T-cell (primary cell): ENCODE results near the gene SLFN12L. TPM values are rescaled to one million over a fixed set of nuclear protein-coding genes. Genes with fewer than 3 reads are reported as not detected.
A peak's percentile ranks its signal among the peaks of the same experiment; 100 is the strongest.

ENCODE experiments used
- ATAC-seq, 4 experiments: fragments of 200-7000 bp in 3 of 4; fragments of 150-1000 bp in 1 of 4; cut with Tn5 transposase; replicated peaks in 1 of 4; 1 replicate in 3 of 4; 2 replicates in 1 of 4; pipeline ENCODE4 v1.10.0; 2021; ENCODE audit warnings: moderate library complexity in 3 of 4, mild to moderate bottlenecking in 2 of 4, moderate number of reproducible peaks in 1 of 4
- CTCF ChIA-PET, 2 donors: fragments of 300-600 bp; sonication (Branson Sonifier 250); formaldehyde crosslinking; loops; one replicate each; lab custom pipeline; 2022; ENCODE audit warnings: antibody characterized with exemption in 2 of 2; lab: Charles Lee
- POLR2A ChIA-PET, 2 donors: fragments of 300-600 bp; sonication (Branson Sonifier 250); formaldehyde crosslinking; loops; one replicate each; lab custom pipeline; 2022; ENCODE audit warnings: antibody characterized with exemption in 2 of 2; lab: Charles Lee
- DNase-seq, 35 experiments: peaks; one replicate each; pipeline versions ENCODE4 v3.0.0 to v3.0.0-alpha.2; 2013 to 2023
- H3K27ac ChIP-seq: one replicate; pipeline ENCODE4 v1.5.1; 2013; ENCODE audit warnings: low read length
- H3K27me3 ChIP-seq, 2 experiments: replicated peaks in 1 of 2; 1 replicate in 1 of 2; 2 replicates in 1 of 2; pipeline versions ENCODE4 v1.6.1 to v1.7.0; 2013; ENCODE audit warnings: low read length in 1 of 2, mixed read lengths in 1 of 2; ENCODE audit not compliant: control insufficient read depth in 2 of 2, insufficient read depth in 2 of 2; ENCODE audit errors: extremely low read depth in 1 of 2
- H3K36me3 ChIP-seq, 2 donors: 1 replicate in 1 of 2; 2 replicates in 1 of 2; pipeline versions ENCODE4 v1.6.1 to v1.7.0; 2013; ENCODE audit warnings: low read length in 1 of 2; ENCODE audit not compliant: control insufficient read depth in 2 of 2, insufficient read depth in 1 of 2; ENCODE audit errors: extremely low read depth in 1 of 2
- H3K4me1 ChIP-seq, 2 experiments: 1 replicate in 1 of 2; 2 replicates in 1 of 2; pipeline versions ENCODE4 v1.6.1 to v1.7.0; 2013; ENCODE audit warnings: low read length in 2 of 2, mixed read lengths in 1 of 2; ENCODE audit not compliant: insufficient read depth in 2 of 2, control insufficient read depth in 1 of 2; ENCODE audit errors: extremely low read depth in 1 of 2
- H3K4me3 ChIP-seq, 2 donors: 1 replicate in 1 of 2; 2 replicates in 1 of 2; pipeline versions ENCODE4 v1.5.1 to v1.7.0; 2013; ENCODE audit warnings: mild to moderate bottlenecking in 2 of 2, low read length in 1 of 2, moderate library complexity in 1 of 2; ENCODE audit not compliant: control insufficient read depth in 1 of 2; ENCODE audit errors: extremely low read depth in 1 of 2
- H3K9me3 ChIP-seq: 2 replicates; pipeline ENCODE4 v1.7.0; 2013
- H3K27ac Mint-ChIP-seq, 2 donors: one replicate each; pipeline ENCODE4 v1.8.0; 2020 to 2021; ENCODE audit warnings: mild to moderate bottlenecking in 2 of 2, mixed read lengths in 2 of 2
- H3K27me3 Mint-ChIP-seq, 2 donors: one replicate each; pipeline ENCODE4 v1.8.0; 2021 to 2022; ENCODE audit warnings: mixed read lengths in 2 of 2
- H3K36me3 Mint-ChIP-seq: one replicate; pipeline ENCODE4 v1.8.0; 2021; ENCODE audit warnings: mixed read lengths
- H3K4me1 Mint-ChIP-seq, 3 donors: one replicate each; pipeline ENCODE4 v1.8.0; 2020 to 2022; ENCODE audit warnings: mixed read lengths in 3 of 3, mild to moderate bottlenecking in 1 of 3
- H3K4me3 Mint-ChIP-seq, 3 donors: one replicate each; pipeline ENCODE4 v1.8.0; 2020 to 2022; ENCODE audit warnings: mild to moderate bottlenecking in 3 of 3, mixed read lengths in 3 of 3, moderate library complexity in 3 of 3
- H3K9me3 Mint-ChIP-seq, 3 donors: one replicate each; pipeline ENCODE4 v1.8.0; 2020 to 2022; ENCODE audit warnings: mixed read lengths in 3 of 3
- WGBS: methylation state at CpG from one replicate; pipeline ENCODE4 v1.1.5; 2013; ENCODE audit warnings: missing lambda C conversion rate; ENCODE audit not compliant: insufficient coverage; 5-methylcytosine and 5-hydroxymethylcytosine counted together
- total RNA-seq, 35 experiments: library from RNA in 6 of 35; stranded (reverse) in 6 of 35; fragments of 120-200 nt in 1 of 35; gene quantifications; one replicate each; pipeline versions ENCODE4 v1.2.1 to v1.2.4 and lab custom pipeline; 2013 to 2026

Gene SLFN12L
- 100 to 1,000 TPM in 1 of 5 donors, 10 to 100 TPM in 4; 79.7 to 113 (median 90.7) TPM for total RNA-seq
- total RNA-seq (2013), result 127 TPM
- 24.0 to 247 (median 136) reads per million in 29 experiments for total RNA-seq (lab: John Stamatoyannopoulos, UW)

GRCh38 chr17:35537601-35538141 is at the start of gene SLFN12L:
Gene SLFN12L, minus strand, starts transcription at chr17:35537678. Its CDS starts 15,314 bp downstream, at chr17:35522364.
- peaks cover 46 to 49% of the 10 kb centered on the region in 2 experiments for H3K4me1 ChIP-seq
- ATAC-seq (peak; percentile 37 to 61 (median 58)), DNase-seq (peak in 2 of 35 experiments; percentile 23 to 57)

GRCh38 chr17:35586569-35587073 is 49.1 kb upstream of the SLFN12L start:
- 0% methylated on average over 2 of the region's 7 CpGs for WGBS
- peak in 2 of 35 experiments; percentile 2 to 5 for DNase-seq
- no peaks in the 10 kb centered on the region for H3K27me3 Mint-ChIP-seq
- peak; percentile 2 to 10 (median 6) for ATAC-seq
- peak overlapping the region; percentile 96 to 99 for H3K27ac Mint-ChIP-seq
- Histone ChIP-seq H3K36me3 (no peaks in the 10 kb centered on the region), H3K27ac (peak overlapping the region; percentile 94), H3K4me1 (peaks cover 11 to 20% of the 10 kb centered on the region in 2 experiments), H3K27me3 (peaks cover 0 to 4% of the 10 kb centered on the region in 2 experiments), H3K9me3 (no peaks in the 10 kb centered on the region), H3K4me3 (peak overlapping the region; percentile 65 to 74)
- peaks cover 38 to 43% (median 38%) of the 10 kb centered on the region in 3 donors for H3K4me1 Mint-ChIP-seq
- CTCF ChIA-PET, result interaction anchor here (0.8 to 1.1 kb wide), 2 partner anchors 8 to 36 kb away, joined by 4 to 6 read pairs; partner anchors contain the start of gene PEX12 (in 1 of the 2)
- no peaks in the 10 kb centered on the region for H3K9me3 Mint-ChIP-seq
- H3K4me3 Mint-ChIP-seq, result peak overlapping the region; percentile 93 to 98 (median 96)
- POLR2A ChIA-PET, result interaction anchor here (0.6 to 1.5 kb wide), 9 partner anchors 8 to 416 kb away, joined by 3 to 15 read pairs (median 3); partner anchors contain the start of gene PEX12 (in 2 of the 2)
- no peaks in the 10 kb centered on the region for H3K36me3 Mint-ChIP-seq

More at GRCh38 chr17:35537601-35538141, at the start of gene SLFN12L:
- Histone ChIP-seq H3K9me3 (no peaks in the 10 kb centered on the region), H3K36me3 (no peaks in the 10 kb centered on the region), H3K27ac (peak within 1 kb of the TSS; percentile 82), H3K4me3 (peak within 1 kb of the TSS; percentile 62 to 71), H3K27me3 (no peaks in the 10 kb centered on the region)
- Mint-ChIP-seq H3K27me3 (no peaks in the 10 kb centered on the region), H3K27ac (peak within 1 kb of the TSS; percentile 89 to 99), H3K4me1 (peaks cover 53 to 66% (median 57%) of the 10 kb centered on the region in 3 donors), H3K4me3 (peak within 1 kb of the TSS; percentile 75 to 89 (median 75)), H3K36me3 (peaks cover 16% of the 10 kb centered on the region), H3K9me3 (no peaks in the 10 kb centered on the region)
- CTCF ChIA-PET, result interaction anchor here (0.8 to 8.7 kb wide), 11 partner anchors 7 to 367 kb away, joined by 3 to 136 read pairs (median 5); partner anchors contain the start of gene PEX12 (in 1 of the 2)
- POLR2A ChIA-PET, result interaction anchor here in 1 of 2 donors (0.6 to 1.7 kb wide), 3 partner anchors 45 to 225 kb away, joined by 4 to 15 read pairs (median 4); partner anchors contain the start of gene SLFN11
- no CpG with 5 or more reads among the region's 2 CpGs for WGBS

GRCh38 chr17:35584061-35584460 is 46.6 kb upstream of the SLFN12L start:
- H3K9me3 ChIP-seq, result no peaks in the 10 kb centered on the region
- POLR2A ChIA-PET, result no interaction called here
- no peak overlapping the region for H3K27ac ChIP-seq
- CTCF ChIA-PET, result no interaction called here
- no peak for DNase-seq
- no peak for ATAC-seq
- Mint-ChIP-seq H3K9me3 (no peaks in the 10 kb centered on the region), H3K4me1 (peaks cover 28 to 29% (median 28%) of the 10 kb centered on the region in 3 donors), H3K36me3 (no peaks in the 10 kb centered on the region), H3K27ac (peak overlapping the region in 1 of 2 donors; percentile 42), H3K27me3 (no peaks in the 10 kb centered on the region), H3K4me3 (no peak overlapping the region)
- H3K4me3 ChIP-seq, result no peak overlapping the region
- peaks cover 16 to 18% of the 10 kb centered on the region in 2 experiments for H3K4me1 ChIP-seq
- peaks cover 0 to 4% of the 10 kb centered on the region in 2 experiments for H3K27me3 ChIP-seq
- H3K36me3 ChIP-seq, result no peaks in the 10 kb centered on the region
- 80% methylated on average over 1 of the region's 1 CpG for WGBS

GRCh38 chr17:35578929-35579432 is 41.5 kb upstream of the SLFN12L start:
- DNase-seq, result peak in 1 of 35 experiments; percentile 35
- Histone ChIP-seq H3K9me3 (no peaks in the 10 kb centered on the region), H3K27me3 (no peaks in the 10 kb centered on the region), H3K36me3 (peaks cover 2 to 8% of the 10 kb centered on the region in 2 donors), H3K4me1 (peaks cover 14 to 15% of the 10 kb centered on the region in 2 experiments), H3K27ac (peak overlapping the region; percentile 94), H3K4me3 (peak overlapping the region; percentile 78 to 89)
- 1% methylated on average over 8 of the region's 11 CpGs for WGBS
- ChIA-PET POLR2A (interaction anchor here (0.6 to 1.2 kb wide), 14 partner anchors 8 to 233 kb away, joined by 3 to 10 read pairs (median 3); partner anchors contain the start of genes AP2B1 (in 2 of the 2) and TAF15 (in 1 of the 2)), CTCF (interaction anchor here in 1 of 2 donors (0.6 to 2.7 kb wide), 11 partner anchors 8 to 489 kb away, joined by 3 to 12 read pairs (median 5); partner anchors contain the start of genes AP2B1 and TAF15)
- Mint-ChIP-seq H3K27ac (peak overlapping the region; percentile 99), H3K27me3 (no peaks in the 10 kb centered on the region), H3K4me1 (peaks cover 27 to 36% (median 28%) of the 10 kb centered on the region in 3 donors), H3K4me3 (peak overlapping the region; percentile 94 to 97 (median 97)), H3K9me3 (no peaks in the 10 kb centered on the region), H3K36me3 (peaks cover 5% of the 10 kb centered on the region)
- ATAC-seq, result peak in 2 of 4 experiments; percentile 11 to 12

- H3K27ac Mint-ChIP-seq, result peak within 1 kb of the TSS; percentile 99
- CTCF ChIA-PET, result interaction anchor here in 1 of 2 donors (0.5 to 2.7 kb wide), 13 partner anchors 8 to 489 kb away, joined by 3 to 12 read pairs (median 4); partner anchors contain the start of genes AP2B1 and TAF15
Measured at GRCh38 chr17:35578197-35578928, 40.9 kb upstream of the SLFN12L start, which contains the start of gene PEX12. Gene PEX12, minus strand, starts transcription at chr17:35578571. Its CDS starts 550 bp downstream, at chr17:35578021.

More at GRCh38 chr17:35578197-35578928, 40.9 kb upstream of the SLFN12L start, which contains the start of gene PEX12:
- Mint-ChIP-seq H3K4me3 (peak within 1 kb of the TSS; percentile 94 to 97 (median 97)), H3K9me3 (no peaks in the 10 kb centered on the region), H3K27me3 (no peaks in the 10 kb centered on the region), H3K36me3 (peaks cover 5% of the 10 kb centered on the region), H3K4me1 (peaks cover 27 to 36% (median 28%) of the 10 kb centered on the region in 3 donors)
- H3K4me3 ChIP-seq, result peak within 1 kb of the TSS; percentile 78 to 89
- peak; percentile 72 to 94 (median 87) for DNase-seq
- H3K36me3 ChIP-seq, result peaks cover 2 to 8% of the 10 kb centered on the region in 2 donors
- H3K27me3 ChIP-seq, result no peaks in the 10 kb centered on the region
- peak; percentile 97 to 99 (median 98) for ATAC-seq
- H3K27ac ChIP-seq, result peak within 1 kb of the TSS; percentile 94
- H3K4me1 ChIP-seq, result peaks cover 14 to 15% of the 10 kb centered on the region in 2 experiments
- POLR2A ChIA-PET, result interaction anchor here (0.5 to 1.2 kb wide), 15 partner anchors 8 to 232 kb away, joined by 3 to 10 read pairs (median 3); partner anchors contain the start of genes AP2B1 (in 2 of the 2) and TAF15 (in 1 of the 2)
- no peaks in the 10 kb centered on the region for H3K9me3 ChIP-seq
- WGBS, result under 1% methylated on average over 38 of the region's 45 CpGs
